HG02678 (cell line): Measurements from ENCODE around the gene SPATA32.

ENCODE experiments used
- ATAC-seq: cut with Tn5 transposase; IDR thresholded peaks from one replicate; pipeline ENCODE4 v1.9.1; 2021; ENCODE audit warnings: mild to moderate bottlenecking, moderate library complexity; ENCODE audit not compliant: unreplicated experiment

SPATA32 gene

GRCh38 chr17:45220079-45220478 is 41.8 kb downstream of the SPATA32 start:
- no peak for ATAC-seq

- no peak for ATAC-seq
These were observed 42.8 kb downstream of the SPATA32 start for GRCh38 chr17:45218895-45219661.
